ENCODE results near the gene XPOT. TPM values are rescaled to one million over a fixed set of nuclear protein-coding genes. Genes with fewer than 3 reads are reported as not detected.

The XPOT gene
- total RNA-seq, 1 experiment from 2014 or later = 140 TPM

DNA sequence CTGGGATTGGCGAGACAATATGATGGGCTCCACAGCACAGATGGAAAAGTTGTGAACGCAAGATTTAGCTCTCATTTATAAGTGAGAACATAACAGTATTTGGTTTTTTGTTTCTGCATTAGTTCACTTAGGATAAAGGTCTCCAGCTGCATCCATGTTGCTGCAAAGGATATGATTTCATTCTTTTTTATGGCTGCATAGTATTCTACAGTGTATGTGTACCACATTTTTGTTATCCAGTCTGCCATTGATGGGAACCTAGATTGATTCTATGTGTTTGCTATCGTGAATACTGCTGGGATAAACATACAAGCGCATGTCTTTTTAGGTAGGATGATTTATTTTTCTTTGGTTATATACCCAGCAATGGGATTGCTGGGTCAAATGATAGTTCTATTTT is 71.3 kb downstream of the XPOT start:
- no peak overlapping the region for H3K27ac Mint-ChIP-seq (ENCODE audit: unreplicated experiment)
- TF ChIP-seq CTCF (IDR thresholded peaks at IDR 0.05; ENCODE audit: unreplicated experiment) = no peak
- DNase-seq = no peak
- CTCF ChIA-PET = no interaction called here
- peaks cover 48% of the 10 kb centered on the region for H3K36me3 Mint-ChIP-seq (ENCODE audit: insufficient read depth, unreplicated experiment)
- no peaks in the 10 kb centered on the region for H3K27me3 Mint-ChIP-seq (ENCODE audit: unreplicated experiment)
- BruUV-seq (replicated peaks) = no TSS peak
- H3K4me3 Mint-ChIP-seq (ENCODE audit: low read depth, unreplicated experiment) = no peak overlapping the region
- H3K9me3 Mint-ChIP-seq (ENCODE audit: low read depth, unreplicated experiment) = peaks cover 4% of the 10 kb centered on the region
- H3K4me1 Mint-ChIP-seq (ENCODE audit: low read depth, unreplicated experiment) = no peaks in the 10 kb centered on the region
- intact Hi-C loops (cut with micrococcal nuclease; ENCODE audit: unreplicated experiment) = no loop called here

DNA sequence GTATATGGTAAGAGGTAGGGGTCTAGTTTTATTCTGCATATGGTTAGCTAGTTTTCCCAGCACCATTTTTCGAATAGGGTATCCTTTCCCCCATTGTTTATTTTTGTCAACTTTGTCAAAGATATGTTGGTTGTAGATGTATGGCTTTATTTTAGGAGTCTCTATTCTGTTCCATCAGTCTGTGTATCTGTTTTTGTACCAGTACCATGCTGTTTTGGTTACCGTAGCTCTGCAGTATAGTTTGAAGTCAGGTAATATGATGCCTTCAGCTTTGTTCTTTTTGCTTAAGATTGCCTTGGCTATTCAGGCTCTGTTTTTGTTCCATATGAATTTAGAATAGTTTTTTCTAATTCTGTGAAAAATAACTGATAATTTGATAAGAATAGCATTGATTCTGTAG is 72.7 kb downstream of the XPOT start:
- H3K4me3 Mint-ChIP-seq (ENCODE audit: low read depth, unreplicated experiment) = no peak overlapping the region
- H3K27me3 Mint-ChIP-seq (ENCODE audit: unreplicated experiment) = no peaks in the 10 kb centered on the region
- no peak for DNase-seq
- peaks cover 44% of the 10 kb centered on the region for H3K36me3 Mint-ChIP-seq (ENCODE audit: insufficient read depth, unreplicated experiment)
- H3K27ac Mint-ChIP-seq (ENCODE audit: unreplicated experiment) = no peak overlapping the region
- CTCF ChIA-PET = no interaction called here
- H3K9me3 Mint-ChIP-seq (ENCODE audit: low read depth, unreplicated experiment) = peaks cover 4% of the 10 kb centered on the region
- no TSS peak for BruUV-seq (replicated peaks)
- H3K4me1 Mint-ChIP-seq (ENCODE audit: low read depth, unreplicated experiment) = no peaks in the 10 kb centered on the region
- no peak for TF ChIP-seq CTCF (IDR thresholded peaks at IDR 0.05; ENCODE audit: unreplicated experiment)
- intact Hi-C loops (cut with micrococcal nuclease; ENCODE audit: unreplicated experiment) = no loop called here

GRCh38 chr12:64478661-64479060 is 74.5 kb downstream of the XPOT start:
- no TSS peak for BruUV-seq (replicated peaks)
- Mint-ChIP-seq H3K4me3 (ENCODE audit: low read depth, unreplicated experiment) (no peak overlapping the region), H3K4me1 (ENCODE audit: low read depth, unreplicated experiment) (no peaks in the 10 kb centered on the region), H3K27ac (ENCODE audit: unreplicated experiment) (no peak overlapping the region), H3K27me3 (ENCODE audit: unreplicated experiment) (no peaks in the 10 kb centered on the region), H3K36me3 (ENCODE audit: insufficient read depth, unreplicated experiment) (peaks cover 40% of the 10 kb centered on the region), H3K9me3 (ENCODE audit: low read depth, unreplicated experiment) (peaks cover 4% of the 10 kb centered on the region)
- no peak for DNase-seq
- CTCF ChIA-PET = no interaction called here
- intact Hi-C loops (cut with micrococcal nuclease; ENCODE audit: unreplicated experiment) = no loop called here
- no peak for TF ChIP-seq CTCF (IDR thresholded peaks at IDR 0.05; ENCODE audit: unreplicated experiment)

DNA sequence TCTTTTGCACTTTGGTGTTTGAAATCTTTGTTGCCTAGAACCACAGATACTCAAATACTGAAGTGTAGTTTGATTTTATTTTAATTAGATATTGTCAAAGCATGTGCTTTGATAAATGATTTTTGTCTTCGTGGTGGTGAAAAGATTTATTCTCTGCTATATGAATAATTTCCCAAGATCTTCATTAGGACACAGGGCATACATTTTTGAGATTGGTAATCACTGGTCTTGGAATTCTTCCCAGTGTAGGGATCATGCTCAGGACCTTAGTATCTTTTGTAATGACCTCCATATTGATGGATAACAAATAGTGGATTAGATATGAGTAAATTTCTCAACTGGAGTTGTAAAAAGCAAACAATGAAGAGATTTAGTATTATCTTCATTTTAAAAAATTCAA is 76.0 kb downstream of the XPOT start:
- CTCF ChIA-PET = no interaction called here
- Mint-ChIP-seq H3K4me3 (ENCODE audit: low read depth, unreplicated experiment) (no peak overlapping the region), H3K27me3 (ENCODE audit: unreplicated experiment) (no peaks in the 10 kb centered on the region), H3K27ac (ENCODE audit: unreplicated experiment) (no peak overlapping the region), H3K36me3 (ENCODE audit: insufficient read depth, unreplicated experiment) (peaks cover 35% of the 10 kb centered on the region), H3K9me3 (ENCODE audit: low read depth, unreplicated experiment) (peaks cover 4% of the 10 kb centered on the region), H3K4me1 (ENCODE audit: low read depth, unreplicated experiment) (no peaks in the 10 kb centered on the region)
- no peak for TF ChIP-seq CTCF (IDR thresholded peaks at IDR 0.05; ENCODE audit: unreplicated experiment)
- no TSS peak for BruUV-seq (replicated peaks)
- intact Hi-C loops (cut with micrococcal nuclease; ENCODE audit: unreplicated experiment) = no loop called here
- no peak for DNase-seq

DNA sequence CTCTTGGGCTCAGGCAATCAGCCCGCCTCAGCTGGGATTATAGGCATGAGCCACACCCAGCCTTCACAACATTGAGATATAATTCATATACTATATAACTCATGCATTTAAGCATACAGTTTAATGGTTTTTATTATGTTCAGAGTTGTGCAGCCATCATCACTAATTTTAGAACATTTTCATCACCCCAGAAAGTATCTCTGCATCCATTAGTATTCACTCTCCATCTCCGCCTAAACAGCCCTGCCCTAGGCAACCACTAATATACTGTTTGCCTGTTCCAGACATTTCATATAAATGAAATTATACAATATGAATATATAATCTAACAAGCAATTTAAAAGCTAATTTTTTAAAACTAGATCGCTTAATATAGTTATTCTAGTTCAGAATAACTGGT is 82.5 kb downstream of the XPOT start:
- no peak overlapping the region for H3K27ac Mint-ChIP-seq (ENCODE audit: unreplicated experiment)
- DNase-seq = no peak
- no TSS peak for BruUV-seq (replicated peaks)
- CTCF ChIA-PET = no interaction called here
- peaks cover 17% of the 10 kb centered on the region for H3K36me3 Mint-ChIP-seq (ENCODE audit: insufficient read depth, unreplicated experiment)
- H3K4me1 Mint-ChIP-seq (ENCODE audit: low read depth, unreplicated experiment) = no peaks in the 10 kb centered on the region
- intact Hi-C loops (cut with micrococcal nuclease; ENCODE audit: unreplicated experiment) = no loop called here
- no peak for TF ChIP-seq CTCF (IDR thresholded peaks at IDR 0.05; ENCODE audit: unreplicated experiment)
- H3K27me3 Mint-ChIP-seq (ENCODE audit: unreplicated experiment) = no peaks in the 10 kb centered on the region
- no peaks in the 10 kb centered on the region for H3K9me3 Mint-ChIP-seq (ENCODE audit: low read depth, unreplicated experiment)
- H3K4me3 Mint-ChIP-seq (ENCODE audit: low read depth, unreplicated experiment) = no peak overlapping the region

Data from Calu3 (cell line).